ENCODE measurements around the gene GPR52. TPM values are rescaled to one million over a fixed set of nuclear protein-coding genes. Genes with fewer than 3 reads are reported as not detected.
A peak's percentile ranks its signal among the peaks of the same experiment; 100 is the strongest.

The GPR52 gene
- total RNA-seq, 1 experiment from 2014 or later = 0.22 TPM

- Mint-ChIP-seq H3K4me3 (no peak overlapping the region), H3K36me3 (no peaks in the 10 kb centered on the region), H3K4me1 (no peaks in the 10 kb centered on the region), H3K27me3 (ENCODE audit: low read depth) (no peaks in the 10 kb centered on the region), H3K9me3 (no peaks in the 10 kb centered on the region), H3K27ac (no peak overlapping the region)
- peak; percentile 88 for ATAC-seq
- DNase-seq (ENCODE audit: low spot score) = no peak
- ChIA-PET POLR2A (no interaction called here), CTCF (interaction anchor here (0.6 to 1.9 kb wide), 9 partner anchors 16 to 337 kb away, joined by 3 to 17 read pairs (median 4); no protein-coding TSS in a partner anchor)
- TF ChIP-seq SMAD3 (CRISPR knock-in tag; IDR thresholded peaks at IDR 0.05; ENCODE audit: borderline replicate concordance) = no peak
- TF ChIP-seq PRDM15 (CRISPR knock-in tag; IDR thresholded peaks at IDR 0.05) = no peak
- no peak for TF ChIP-seq CREB1 (CRISPR knock-in tag; IDR thresholded peaks at IDR 0.05)
- no peak for TF ChIP-seq ZNF232 (CRISPR knock-in tag; IDR thresholded peaks at IDR 0.05)
- no peak for TF ChIP-seq ZNF671 (CRISPR knock-in tag; IDR thresholded peaks at IDR 0.05)
- no peak for TF ChIP-seq CBFB (CRISPR knock-in tag; IDR thresholded peaks at IDR 0.05; ENCODE audit: low read depth)
- TF ChIP-seq SOX15 (CRISPR knock-in tag; IDR thresholded peaks at IDR 0.05) = no peak
- TF ChIP-seq IRF2 (CRISPR knock-in tag; IDR thresholded peaks at IDR 0.05; ENCODE audit: borderline replicate concordance, low read depth) = no peak
- no peak for TF ChIP-seq CDX4 (CRISPR knock-in tag; IDR thresholded peaks at IDR 0.05; ENCODE audit: borderline replicate concordance)
- no peak for TF ChIP-seq RORB (CRISPR knock-in tag; IDR thresholded peaks at IDR 0.05)
- TF ChIP-seq, protein P1, sequence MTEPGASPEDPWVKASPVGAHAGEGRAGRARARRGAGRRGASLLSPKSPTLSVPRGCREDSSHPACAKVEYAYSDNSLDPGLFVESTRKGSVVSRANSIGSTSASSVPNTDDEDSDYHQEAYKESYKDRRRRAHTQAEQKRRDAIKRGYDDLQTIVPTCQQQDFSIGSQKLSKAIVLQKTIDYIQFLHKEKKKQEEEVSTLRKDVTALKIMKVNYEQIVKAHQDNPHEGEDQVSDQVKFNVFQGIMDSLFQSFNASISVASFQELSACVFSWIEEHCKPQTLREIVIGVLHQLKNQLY (CRISPR knock-in tag; IDR thresholded peaks at IDR 0.05) = no peak
- TF ChIP-seq ZNF512 (CRISPR knock-in tag; IDR thresholded peaks at IDR 0.05; ENCODE audit: borderline replicate concordance) = no peak
- TF ChIP-seq, protein P2, sequence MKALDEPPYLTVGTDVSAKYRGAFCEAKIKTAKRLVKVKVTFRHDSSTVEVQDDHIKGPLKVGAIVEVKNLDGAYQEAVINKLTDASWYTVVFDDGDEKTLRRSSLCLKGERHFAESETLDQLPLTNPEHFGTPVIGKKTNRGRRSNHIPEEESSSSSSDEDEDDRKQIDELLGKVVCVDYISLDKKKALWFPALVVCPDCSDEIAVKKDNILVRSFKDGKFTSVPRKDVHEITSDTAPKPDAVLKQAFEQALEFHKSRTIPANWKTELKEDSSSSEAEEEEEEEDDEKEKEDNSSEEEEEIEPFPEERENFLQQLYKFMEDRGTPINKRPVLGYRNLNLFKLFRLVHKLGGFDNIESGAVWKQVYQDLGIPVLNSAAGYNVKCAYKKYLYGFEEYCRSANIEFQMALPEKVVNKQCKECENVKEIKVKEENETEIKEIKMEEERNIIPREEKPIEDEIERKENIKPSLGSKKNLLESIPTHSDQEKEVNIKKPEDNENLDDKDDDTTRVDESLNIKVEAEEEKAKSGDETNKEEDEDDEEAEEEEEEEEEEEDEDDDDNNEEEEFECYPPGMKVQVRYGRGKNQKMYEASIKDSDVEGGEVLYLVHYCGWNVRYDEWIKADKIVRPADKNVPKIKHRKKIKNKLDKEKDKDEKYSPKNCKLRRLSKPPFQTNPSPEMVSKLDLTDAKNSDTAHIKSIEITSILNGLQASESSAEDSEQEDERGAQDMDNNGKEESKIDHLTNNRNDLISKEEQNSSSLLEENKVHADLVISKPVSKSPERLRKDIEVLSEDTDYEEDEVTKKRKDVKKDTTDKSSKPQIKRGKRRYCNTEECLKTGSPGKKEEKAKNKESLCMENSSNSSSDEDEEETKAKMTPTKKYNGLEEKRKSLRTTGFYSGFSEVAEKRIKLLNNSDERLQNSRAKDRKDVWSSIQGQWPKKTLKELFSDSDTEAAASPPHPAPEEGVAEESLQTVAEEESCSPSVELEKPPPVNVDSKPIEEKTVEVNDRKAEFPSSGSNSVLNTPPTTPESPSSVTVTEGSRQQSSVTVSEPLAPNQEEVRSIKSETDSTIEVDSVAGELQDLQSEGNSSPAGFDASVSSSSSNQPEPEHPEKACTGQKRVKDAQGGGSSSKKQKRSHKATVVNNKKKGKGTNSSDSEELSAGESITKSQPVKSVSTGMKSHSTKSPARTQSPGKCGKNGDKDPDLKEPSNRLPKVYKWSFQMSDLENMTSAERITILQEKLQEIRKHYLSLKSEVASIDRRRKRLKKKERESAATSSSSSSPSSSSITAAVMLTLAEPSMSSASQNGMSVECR (CRISPR knock-in tag; IDR thresholded peaks at IDR 0.05; ENCODE audit: borderline replicate concordance) = no peak
- no peak for TF ChIP-seq RELA (CRISPR knock-in tag; IDR thresholded peaks at IDR 0.05; ENCODE audit: borderline replicate concordance)
- no peak for TF ChIP-seq ELF4 (CRISPR knock-in tag; IDR thresholded peaks at IDR 0.05; ENCODE audit: low read depth)
- no peak for TF ChIP-seq HMGXB4 (CRISPR knock-in tag; IDR thresholded peaks at IDR 0.05)
- TF ChIP-seq SMAD4 (CRISPR knock-in tag; IDR thresholded peaks at IDR 0.05) = no peak
- TF ChIP-seq MAX (CRISPR knock-in tag; IDR thresholded peaks at IDR 0.05) = no peak
- no peak for TF ChIP-seq HMGA2 (CRISPR knock-in tag; IDR thresholded peaks at IDR 0.05)
- TF ChIP-seq, protein P3, sequence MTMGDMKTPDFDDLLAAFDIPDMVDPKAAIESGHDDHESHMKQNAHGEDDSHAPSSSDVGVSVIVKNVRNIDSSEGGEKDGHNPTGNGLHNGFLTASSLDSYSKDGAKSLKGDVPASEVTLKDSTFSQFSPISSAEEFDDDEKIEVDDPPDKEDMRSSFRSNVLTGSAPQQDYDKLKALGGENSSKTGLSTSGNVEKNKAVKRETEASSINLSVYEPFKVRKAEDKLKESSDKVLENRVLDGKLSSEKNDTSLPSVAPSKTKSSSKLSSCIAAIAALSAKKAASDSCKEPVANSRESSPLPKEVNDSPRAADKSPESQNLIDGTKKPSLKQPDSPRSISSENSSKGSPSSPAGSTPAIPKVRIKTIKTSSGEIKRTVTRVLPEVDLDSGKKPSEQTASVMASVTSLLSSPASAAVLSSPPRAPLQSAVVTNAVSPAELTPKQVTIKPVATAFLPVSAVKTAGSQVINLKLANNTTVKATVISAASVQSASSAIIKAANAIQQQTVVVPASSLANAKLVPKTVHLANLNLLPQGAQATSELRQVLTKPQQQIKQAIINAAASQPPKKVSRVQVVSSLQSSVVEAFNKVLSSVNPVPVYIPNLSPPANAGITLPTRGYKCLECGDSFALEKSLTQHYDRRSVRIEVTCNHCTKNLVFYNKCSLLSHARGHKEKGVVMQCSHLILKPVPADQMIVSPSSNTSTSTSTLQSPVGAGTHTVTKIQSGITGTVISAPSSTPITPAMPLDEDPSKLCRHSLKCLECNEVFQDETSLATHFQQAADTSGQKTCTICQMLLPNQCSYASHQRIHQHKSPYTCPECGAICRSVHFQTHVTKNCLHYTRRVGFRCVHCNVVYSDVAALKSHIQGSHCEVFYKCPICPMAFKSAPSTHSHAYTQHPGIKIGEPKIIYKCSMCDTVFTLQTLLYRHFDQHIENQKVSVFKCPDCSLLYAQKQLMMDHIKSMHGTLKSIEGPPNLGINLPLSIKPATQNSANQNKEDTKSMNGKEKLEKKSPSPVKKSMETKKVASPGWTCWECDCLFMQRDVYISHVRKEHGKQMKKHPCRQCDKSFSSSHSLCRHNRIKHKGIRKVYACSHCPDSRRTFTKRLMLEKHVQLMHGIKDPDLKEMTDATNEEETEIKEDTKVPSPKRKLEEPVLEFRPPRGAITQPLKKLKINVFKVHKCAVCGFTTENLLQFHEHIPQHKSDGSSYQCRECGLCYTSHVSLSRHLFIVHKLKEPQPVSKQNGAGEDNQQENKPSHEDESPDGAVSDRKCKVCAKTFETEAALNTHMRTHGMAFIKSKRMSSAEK (CRISPR knock-in tag; IDR thresholded peaks at IDR 0.05; ENCODE audit: borderline replicate concordance) = no peak
Observed at GRCh38 chr1:174413632-174414031, 34.1 kb upstream of the GPR52 start.
